K562 (cell line): ENCODE measurements around the gene GAPVD1. TPM values are rescaled to one million over a fixed set of nuclear protein-coding genes. Genes with fewer than 3 reads are reported as not detected.

ENCODE experiments used
- CBFA2T2 ChIP-seq: fragments of 450-650 bp; conservative IDR thresholded peaks from 2 replicates; pipeline ENCODE4 v1.6.1; 2017; ENCODE audit warnings: mild to moderate bottlenecking
- ELF4 ChIP-seq: fragments of 450-650 bp; formaldehyde crosslinking; IDR thresholded peaks from 2 replicates; pipeline ENCODE4 v1.4.0; 2022; ENCODE audit warnings: missing genetic modification characterization
- HCFC1 ChIP-seq: IDR thresholded peaks from 2 replicates; pipeline ENCODE4 v1.6.1; 2012; ENCODE audit warnings: low read depth, low read length, improper control_type of control experiment
- MEIS2 ChIP-seq: fragments of 450-650 bp; IDR thresholded peaks from 2 replicates; pipeline ENCODE4 v1.6.1; 2014; ENCODE audit warnings: mild to moderate bottlenecking; ENCODE audit not compliant: partially characterized antibody
- POLR2AphosphoS2 ChIP-seq: IDR thresholded peaks from 2 replicates; pipeline ENCODE4 v1.6.1; 2012; ENCODE audit warnings: low read length, improper control_type of control experiment
- PYGO2 ChIP-seq: fragments of 450-650 bp; IDR thresholded peaks from 2 replicates; pipeline ENCODE4 v1.6.1; 2016; ENCODE audit warnings: mild to moderate bottlenecking, missing genetic modification characterization, moderate library complexity, missing compliant biosample characterization
- SAP30 ChIP-seq: fragments of 200-600 bp; sonication (generic); IDR thresholded peaks from 2 replicates; pipeline ENCODE4 v1.6.1; 2012; ENCODE audit warnings: borderline replicate concordance, low read depth, mild to moderate bottlenecking, moderate library complexity, low read length, control low read depth, inconsistent platforms; ENCODE audit not compliant: insufficient read depth, poor library complexity, severe bottlenecking
- SIRT6 ChIP-seq: IDR thresholded peaks from one replicate; pipeline ENCODE4 v1.6.1; 2012; ENCODE audit warnings: low read depth, mild to moderate bottlenecking, control low read depth, inconsistent platforms, low read length, moderate library complexity
- SNIP1 ChIP-seq: fragments of 450-650 bp; IDR thresholded peaks from 2 replicates; pipeline ENCODE4 v1.7.1; 2017; ENCODE audit warnings: low read depth, mild to moderate bottlenecking
- ZNF217 ChIP-seq: sonication (generic); formaldehyde crosslinking; IDR thresholded peaks from 2 replicates; pipeline ENCODE4 v1.8.0; 2022; ENCODE audit warnings: mild to moderate bottlenecking, missing genetic modification reagents
- ZNF354B ChIP-seq: fragments of 250-450 bp; sonication (Bioruptor Pico); IDR thresholded peaks from 2 replicates; pipeline ENCODE4 v1.4.0; 2020
- polyA plus RNA-seq, 8 experiments: library from polyadenylated mRNA; depleted of rRNA in 4 of 8; stranded (reverse) in 5 of 8; unstranded in 3 of 8; fragments of >200 nt; fragmentation: Nextera tagmentation in 2 of 8; fragmentation: Illumina TruSeq in 1 of 8; extraction: Ambion mirVana in 2 of 8; extraction: Trizol in 1 of 8; gene quantifications; 2 replicates each; pipeline versions ENCODE4 v1.2.1 to v1.2.3, GENCODE V29; 2011 to 2014; ENCODE audit warnings: inconsistent platforms in 1 of 8, missing spikeins in 1 of 8
- total RNA-seq, 7 experiments: library from RNA; depleted of rRNA in 6 of 7; stranded (reverse); fragments of >200 nt in 6 of 7; fragmentation: Illumina TruSeq in 2 of 7; extraction: Trizol in 2 of 7; gene quantifications; 2 replicates each; pipeline versions ENCODE4 v1.2.1 to v1.2.3, GENCODE V29; 2011 to 2021; ENCODE audit warnings: low replicate concordance in 1 of 7
- TF ChIP-seq, protein P1 (sequence below): fragments of 450-650 bp; IDR thresholded peaks from 2 replicates; pipeline ENCODE4 v1.6.1; 2017; ENCODE audit warnings: antibody characterized with exemption
- TF ChIP-seq, protein P2 (sequence below): sonication (generic); formaldehyde crosslinking; IDR thresholded peaks from 2 replicates; pipeline ENCODE4 v1.8.0; 2022; ENCODE audit warnings: mild to moderate bottlenecking, missing genetic modification reagents, borderline replicate concordance
- TF ChIP-seq, protein P3 (sequence below): sonication (generic); formaldehyde crosslinking; IDR thresholded peaks from 2 replicates; pipeline ENCODE4 v1.8.0; 2022; ENCODE audit warnings: mild to moderate bottlenecking, missing genetic modification reagents
- TF ChIP-seq, protein P4 (sequence below): sonication (generic); formaldehyde crosslinking; IDR thresholded peaks from 2 replicates; pipeline ENCODE4 v1.8.1; 2023; ENCODE audit warnings: mild to moderate bottlenecking, missing genetic modification reagents
- TF ChIP-seq, protein P5 (sequence below): fragments of 250-450 bp; sonication (Bioruptor Pico); IDR thresholded peaks from 2 replicates; pipeline ENCODE4 v1.4.0; 2020; ENCODE audit warnings: mild to moderate bottlenecking, moderate library complexity

Gene GAPVD1
- total and polyA plus RNA-seq, 9 of the 15 experiments (the other 6 are each of a cell fraction or from before 2014, with no cell fraction given): 9.5 to 66.1 (median 45.5) TPM

DNA sequence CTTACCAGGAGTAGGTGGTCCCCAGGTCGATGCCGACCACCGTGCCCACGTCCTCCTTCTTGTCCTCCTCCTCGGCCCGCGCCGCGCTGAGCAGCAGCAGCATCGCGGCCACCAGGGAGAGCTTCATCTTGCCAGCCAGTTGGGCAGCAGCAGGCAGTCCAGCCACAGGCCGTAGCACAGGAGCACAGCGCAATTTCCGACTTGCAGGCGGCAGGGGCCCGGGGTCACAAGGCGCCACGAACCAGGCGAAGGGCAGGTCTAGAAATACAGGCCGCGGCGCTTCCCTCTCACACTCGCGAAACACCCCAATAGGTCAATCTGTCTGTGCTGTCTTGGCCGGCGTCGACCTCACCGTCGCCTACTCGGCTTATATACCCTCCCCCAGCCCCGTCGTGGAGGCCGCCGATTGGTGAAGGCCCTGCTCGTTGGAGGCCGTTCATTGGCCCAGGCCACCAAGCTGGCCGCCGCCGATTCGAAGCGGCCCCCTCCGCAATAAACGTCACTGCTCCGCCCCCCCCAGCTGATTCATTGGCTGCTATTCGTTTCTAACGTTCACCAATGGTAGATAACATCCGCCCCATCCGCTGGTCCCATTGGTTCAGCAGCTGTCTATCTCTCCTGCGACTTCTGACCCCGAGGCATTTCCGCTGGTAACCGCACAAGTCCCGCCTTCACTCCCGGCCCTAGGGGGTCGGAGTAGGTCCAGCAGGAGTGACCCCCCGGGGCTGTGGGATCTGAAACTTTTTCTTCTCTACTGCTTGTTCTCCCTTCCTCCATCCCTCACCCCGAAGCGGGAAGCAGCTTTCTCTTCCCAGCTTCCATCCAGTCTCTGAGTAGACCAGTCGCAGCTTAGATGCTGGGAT lies 20.4 kb upstream of the GAPVD1 start, which contains the start of gene HSPA5 (continued):
- TF ChIP-seq ELF4 (no peak), ZNF354B (CRISPR knock-in tag) (no peak), CBFA2T2 (no peak), HCFC1 (peak; percentile 61), ZNF217 (no peak), POLR2AphosphoS2 (peak; percentile 96; the same call in 1 of the 2 replicates), PYGO2 (no peak), MEIS2 (no peak), SAP30 (no peak), SNIP1 (no peak), SIRT6 (no peak)
- TF ChIP-seq, protein P1, sequence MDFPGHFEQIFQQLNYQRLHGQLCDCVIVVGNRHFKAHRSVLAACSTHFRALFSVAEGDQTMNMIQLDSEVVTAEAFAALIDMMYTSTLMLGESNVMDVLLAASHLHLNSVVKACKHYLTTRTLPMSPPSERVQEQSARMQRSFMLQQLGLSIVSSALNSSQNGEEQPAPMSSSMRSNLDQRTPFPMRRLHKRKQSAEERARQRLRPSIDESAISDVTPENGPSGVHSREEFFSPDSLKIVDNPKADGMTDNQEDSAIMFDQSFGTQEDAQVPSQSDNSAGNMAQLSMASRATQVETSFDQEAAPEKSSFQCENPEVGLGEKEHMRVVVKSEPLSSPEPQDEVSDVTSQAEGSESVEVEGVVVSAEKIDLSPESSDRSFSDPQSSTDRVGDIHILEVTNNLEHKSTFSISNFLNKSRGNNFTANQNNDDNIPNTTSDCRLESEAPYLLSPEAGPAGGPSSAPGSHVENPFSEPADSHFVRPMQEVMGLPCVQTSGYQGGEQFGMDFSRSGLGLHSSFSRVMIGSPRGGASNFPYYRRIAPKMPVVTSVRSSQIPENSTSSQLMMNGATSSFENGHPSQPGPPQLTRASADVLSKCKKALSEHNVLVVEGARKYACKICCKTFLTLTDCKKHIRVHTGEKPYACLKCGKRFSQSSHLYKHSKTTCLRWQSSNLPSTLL: no peak
- TF ChIP-seq, protein P2, sequence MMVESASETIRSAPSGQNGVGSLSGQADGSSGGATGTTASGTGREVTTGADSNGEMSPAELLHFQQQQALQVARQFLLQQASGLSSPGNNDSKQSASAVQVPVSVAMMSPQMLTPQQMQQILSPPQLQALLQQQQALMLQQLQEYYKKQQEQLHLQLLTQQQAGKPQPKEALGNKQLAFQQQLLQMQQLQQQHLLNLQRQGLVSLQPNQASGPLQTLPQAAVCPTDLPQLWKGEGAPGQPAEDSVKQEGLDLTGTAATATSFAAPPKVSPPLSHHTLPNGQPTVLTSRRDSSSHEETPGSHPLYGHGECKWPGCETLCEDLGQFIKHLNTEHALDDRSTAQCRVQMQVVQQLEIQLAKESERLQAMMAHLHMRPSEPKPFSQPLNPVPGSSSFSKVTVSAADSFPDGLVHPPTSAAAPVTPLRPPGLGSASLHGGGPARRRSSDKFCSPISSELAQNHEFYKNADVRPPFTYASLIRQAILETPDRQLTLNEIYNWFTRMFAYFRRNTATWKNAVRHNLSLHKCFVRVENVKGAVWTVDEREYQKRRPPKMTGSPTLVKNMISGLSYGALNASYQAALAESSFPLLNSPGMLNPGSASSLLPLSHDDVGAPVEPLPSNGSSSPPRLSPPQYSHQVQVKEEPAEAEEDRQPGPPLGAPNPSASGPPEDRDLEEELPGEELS (CRISPR knock-in tag): peak; percentile 73; the same call in 1 of the 2 replicates
- TF ChIP-seq, protein P3, sequence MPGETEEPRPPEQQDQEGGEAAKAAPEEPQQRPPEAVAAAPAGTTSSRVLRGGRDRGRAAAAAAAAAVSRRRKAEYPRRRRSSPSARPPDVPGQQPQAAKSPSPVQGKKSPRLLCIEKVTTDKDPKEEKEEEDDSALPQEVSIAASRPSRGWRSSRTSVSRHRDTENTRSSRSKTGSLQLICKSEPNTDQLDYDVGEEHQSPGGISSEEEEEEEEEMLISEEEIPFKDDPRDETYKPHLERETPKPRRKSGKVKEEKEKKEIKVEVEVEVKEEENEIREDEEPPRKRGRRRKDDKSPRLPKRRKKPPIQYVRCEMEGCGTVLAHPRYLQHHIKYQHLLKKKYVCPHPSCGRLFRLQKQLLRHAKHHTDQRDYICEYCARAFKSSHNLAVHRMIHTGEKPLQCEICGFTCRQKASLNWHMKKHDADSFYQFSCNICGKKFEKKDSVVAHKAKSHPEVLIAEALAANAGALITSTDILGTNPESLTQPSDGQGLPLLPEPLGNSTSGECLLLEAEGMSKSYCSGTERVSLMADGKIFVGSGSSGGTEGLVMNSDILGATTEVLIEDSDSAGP (CRISPR knock-in tag): peak; percentile 74
- TF ChIP-seq, protein P4, sequence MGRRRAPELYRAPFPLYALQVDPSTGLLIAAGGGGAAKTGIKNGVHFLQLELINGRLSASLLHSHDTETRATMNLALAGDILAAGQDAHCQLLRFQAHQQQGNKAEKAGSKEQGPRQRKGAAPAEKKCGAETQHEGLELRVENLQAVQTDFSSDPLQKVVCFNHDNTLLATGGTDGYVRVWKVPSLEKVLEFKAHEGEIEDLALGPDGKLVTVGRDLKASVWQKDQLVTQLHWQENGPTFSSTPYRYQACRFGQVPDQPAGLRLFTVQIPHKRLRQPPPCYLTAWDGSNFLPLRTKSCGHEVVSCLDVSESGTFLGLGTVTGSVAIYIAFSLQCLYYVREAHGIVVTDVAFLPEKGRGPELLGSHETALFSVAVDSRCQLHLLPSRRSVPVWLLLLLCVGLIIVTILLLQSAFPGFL (CRISPR knock-in tag): 0 out of 2 replicates have a peak, but pooled peaks have one; percentile 16
- TF ChIP-seq, protein P5, sequence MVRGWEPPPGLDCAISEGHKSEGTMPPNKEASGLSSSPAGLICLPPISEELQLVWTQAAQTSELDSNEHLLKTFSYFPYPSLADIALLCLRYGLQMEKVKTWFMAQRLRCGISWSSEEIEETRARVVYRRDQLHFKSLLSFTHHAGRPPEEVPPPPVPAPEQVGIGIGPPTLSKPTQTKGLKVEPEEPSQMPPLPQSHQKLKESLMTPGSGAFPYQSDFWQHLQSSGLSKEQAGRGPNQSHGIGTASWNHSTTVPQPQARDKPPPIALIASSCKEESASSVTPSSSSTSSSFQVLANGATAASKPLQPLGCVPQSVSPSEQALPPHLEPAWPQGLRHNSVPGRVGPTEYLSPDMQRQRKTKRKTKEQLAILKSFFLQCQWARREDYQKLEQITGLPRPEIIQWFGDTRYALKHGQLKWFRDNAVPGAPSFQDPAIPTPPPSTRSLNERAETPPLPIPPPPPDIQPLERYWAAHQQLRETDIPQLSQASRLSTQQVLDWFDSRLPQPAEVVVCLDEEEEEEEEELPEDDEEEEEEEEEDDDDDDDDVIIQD: no peak
